ENCODE data around the gene SLC16A5. TPM values are rescaled to one million over a fixed set of nuclear protein-coding genes. Genes with fewer than 3 reads are reported as not detected.

SLC16A5 gene
- total RNA-seq, 1 donor from 2014 or later: 8.7 TPM

DNA sequence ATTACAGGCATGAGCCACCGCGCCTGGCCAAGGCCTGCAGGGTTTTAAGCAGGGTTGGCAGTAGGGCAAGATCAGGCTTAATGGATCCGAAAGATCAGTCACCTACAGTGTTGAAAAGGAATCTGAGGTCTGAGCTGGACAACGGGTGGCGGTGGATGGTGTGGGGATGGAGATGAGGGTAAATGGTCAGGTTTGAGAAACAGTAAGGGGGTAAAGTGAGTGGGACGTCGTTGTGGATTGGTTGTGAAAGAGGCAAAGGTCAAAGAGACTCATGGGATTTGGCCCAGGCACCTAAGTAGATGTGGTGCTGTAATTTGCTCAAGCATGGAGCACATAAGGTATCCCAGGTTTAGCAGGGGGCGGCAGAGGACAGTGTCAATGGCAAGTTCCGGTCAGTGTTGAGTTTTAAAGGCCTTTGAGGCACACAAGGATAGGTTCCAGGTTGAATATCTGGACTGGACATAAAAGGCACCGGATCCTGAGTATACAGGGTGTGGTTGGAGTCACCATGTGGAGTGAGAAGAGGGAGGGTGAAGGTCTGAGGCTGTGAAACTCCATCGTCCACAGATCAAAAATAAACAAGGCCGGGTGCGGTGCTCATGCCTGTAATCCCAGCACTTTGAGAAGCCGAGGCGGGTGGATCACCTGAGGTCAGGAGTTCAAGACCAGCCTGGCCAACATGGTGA lies 1.1 kb upstream of the SLC16A5 start:
- no peak for DNase-seq

DNA sequence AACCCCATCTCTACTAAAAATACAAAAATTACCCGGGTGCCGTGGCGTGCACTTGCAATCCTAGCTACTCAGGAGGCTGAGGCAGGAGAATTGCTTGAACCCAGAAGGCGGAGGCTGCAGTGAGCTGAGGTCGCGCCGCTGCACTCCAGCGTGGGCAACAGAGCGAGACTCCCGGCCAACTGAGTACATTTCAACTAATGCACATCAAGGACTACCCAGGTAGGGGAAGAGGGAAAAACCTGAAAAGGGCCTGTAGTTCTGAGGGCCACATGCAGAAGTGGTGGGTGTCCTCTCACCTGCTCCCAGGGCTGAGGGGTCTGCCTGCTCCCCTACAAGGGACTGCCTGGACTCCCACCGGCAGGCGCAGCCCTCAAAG lies 584 bp upstream of the SLC16A5 start:
- DNase-seq: no peak

DNA sequence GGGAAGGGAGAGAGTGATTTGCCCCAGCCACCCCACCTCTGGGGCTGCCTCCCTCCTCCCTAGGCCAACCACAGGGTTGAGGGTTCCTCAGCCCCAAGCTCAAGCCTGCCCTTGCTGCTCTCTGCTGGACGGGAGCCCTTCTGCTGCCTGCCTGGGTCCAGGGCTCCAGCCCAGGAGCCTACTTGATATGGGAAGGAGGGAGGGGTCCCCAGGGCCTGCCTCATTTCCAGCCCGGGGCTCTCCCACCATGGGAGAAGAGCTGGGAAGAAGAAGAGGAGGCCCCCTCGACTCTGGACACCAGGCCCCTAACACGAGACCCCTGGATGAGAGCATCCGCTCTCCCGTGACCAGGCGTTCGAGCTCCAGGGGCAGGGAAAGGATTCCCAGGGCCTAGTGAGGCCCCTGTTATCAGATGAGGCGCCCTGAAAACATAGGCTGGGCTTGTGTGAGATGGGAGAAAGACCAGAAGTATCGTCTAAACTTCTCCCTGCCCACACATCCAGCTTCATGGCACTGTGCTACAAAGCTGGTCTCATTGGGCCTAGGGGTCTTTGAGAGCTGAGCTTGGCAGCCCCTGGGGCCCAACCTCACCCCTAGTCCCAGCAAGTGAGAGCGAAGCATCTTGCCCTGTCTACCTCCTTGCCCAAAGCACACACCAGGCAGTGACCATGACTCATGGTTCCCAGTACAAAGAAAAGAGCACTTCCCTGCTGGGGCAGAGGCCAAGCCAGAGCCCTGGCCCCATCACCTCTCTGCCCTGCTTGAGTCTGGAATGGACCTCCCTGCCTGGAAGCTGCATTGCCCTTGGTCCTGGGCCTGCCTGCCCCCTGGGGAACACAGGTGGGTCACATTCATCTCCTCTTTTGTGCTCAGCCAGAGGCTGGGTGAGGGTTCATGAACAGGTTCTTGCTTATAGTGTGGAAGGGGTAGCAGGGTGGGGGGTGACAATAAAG lies 987 bp downstream of the SLC16A5 start:
- no peak for DNase-seq

DNA sequence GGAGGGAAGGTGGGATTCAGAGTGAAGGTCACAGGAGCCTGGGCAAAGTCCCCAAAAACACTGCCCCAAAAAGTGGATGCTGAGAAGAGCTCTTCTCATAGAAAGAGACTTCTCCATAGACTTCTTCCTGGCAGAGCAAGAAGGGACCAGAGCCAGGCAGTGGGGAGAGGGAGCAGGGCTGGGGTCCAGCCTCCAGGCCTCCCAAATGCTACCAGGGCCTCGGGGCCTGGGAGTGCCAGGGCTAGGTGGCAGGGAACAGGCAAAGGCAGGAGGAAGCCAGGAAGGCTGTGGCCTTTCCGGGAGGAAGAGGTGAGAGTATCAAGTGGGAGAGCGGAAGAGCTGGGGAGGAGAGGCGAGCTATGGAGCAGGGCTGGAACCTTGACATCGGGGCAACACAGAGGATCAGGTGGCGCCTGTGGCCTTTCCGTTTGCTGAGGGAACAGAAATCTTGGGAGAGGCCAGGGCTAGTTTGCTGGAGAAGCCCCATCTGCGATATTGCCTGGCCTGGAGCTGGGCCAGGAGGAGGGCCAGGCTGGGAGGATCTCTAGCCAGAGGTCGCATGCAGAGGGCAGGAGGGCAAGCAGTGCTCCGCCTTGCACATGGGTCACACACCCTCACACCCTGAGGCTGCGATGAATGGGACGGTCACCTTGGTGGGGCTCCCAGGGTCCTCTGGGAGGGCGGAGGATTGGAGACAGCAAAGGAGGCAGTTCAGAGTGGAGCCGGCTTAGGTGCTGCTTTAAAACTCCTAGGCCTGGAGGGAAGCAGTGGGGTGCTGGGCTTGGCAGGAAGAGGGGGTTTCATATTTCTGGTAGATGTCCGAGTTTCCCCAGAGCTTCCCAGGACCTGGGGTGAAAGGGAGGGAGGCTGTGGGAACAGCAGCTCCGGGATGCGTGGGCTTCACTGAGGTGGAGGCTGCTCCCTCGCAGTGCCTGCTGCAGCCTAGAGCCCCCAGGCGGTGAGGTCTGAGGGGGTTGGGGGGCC lies 3.4 kb downstream of the SLC16A5 start:
- DNase-seq: no peak

DNA sequence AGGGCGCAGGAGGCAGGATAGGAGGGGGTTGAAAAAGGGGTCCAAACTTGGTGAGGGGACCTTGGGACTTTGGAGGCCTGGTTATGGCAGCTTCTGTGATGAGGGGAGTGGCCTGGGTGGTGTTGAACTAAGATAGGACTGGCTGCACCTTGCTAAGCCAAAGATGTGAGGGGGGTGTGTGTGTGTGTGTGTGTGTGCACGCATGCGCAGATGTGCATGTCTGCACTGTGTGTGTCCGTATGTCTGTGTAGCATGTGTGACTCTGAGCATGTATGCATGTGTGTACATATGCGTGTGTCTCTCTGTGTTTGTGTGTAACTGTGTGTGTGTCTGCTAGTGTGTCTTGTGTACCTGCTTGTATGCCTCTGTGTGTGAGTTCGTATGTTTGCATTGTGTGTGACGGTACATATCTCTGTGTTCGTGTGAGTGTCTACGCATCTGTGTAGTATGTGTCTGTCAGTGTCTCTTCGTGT lies 4.1 kb downstream of the SLC16A5 start:
- no peak for DNase-seq

DNA sequence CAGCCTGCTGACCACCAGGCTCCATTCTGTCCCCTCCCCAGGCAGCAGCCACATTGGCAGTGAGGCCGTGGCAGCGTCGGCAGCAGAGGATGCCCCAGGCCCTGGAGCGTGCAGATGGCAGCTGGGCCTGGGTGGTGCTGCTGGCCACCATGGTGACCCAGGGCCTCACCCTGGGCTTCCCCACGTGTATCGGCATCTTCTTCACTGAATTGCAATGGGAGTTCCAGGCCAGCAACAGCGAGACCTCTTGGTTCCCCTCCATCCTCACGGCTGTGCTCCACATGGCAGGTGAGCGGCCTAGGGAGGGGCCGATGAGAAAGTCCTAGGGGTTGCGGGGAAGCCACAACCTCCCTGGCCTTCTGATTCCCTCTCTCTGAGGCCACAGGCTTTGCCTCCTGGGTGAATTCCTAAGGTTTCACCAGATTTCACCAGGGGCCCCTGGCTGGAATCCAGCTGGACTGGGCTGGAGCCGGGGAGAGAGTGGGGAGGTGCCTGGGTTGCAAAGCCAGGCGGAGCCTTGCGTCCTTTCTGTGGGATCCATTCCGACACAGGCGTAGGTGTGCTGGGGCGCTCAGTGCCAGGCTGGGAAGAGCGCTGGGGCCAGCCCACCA lies 5.9 kb downstream of the SLC16A5 start:
- DNase-seq: no peak

DNA sequence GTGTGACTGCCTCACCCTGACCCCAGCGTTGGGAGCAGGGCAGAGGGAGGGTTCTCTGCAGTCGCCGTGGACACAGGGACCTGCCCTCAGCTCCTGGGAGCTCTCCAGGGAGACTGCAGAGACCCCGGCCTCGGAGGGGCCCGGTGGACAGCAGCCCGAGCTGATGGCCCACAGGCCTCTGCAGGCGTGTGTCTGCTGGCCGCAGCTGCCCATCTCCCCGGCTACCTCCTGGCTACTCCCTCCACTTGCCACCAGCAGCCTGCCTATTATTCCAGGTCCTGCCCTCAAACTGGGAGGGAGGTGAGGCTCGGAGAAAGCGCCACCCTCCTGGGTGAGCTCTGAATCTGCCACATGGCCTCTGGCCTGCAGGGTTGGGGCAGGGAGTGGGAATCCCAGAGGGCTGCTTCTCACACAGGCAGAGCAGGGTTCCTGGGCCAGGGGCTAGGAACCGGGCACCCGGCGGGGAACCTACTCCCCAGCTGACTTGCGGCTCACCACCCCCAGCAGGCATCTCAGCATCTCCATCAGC lies 7.2 kb downstream of the SLC16A5 start:
- no peak for DNase-seq

DNA sequence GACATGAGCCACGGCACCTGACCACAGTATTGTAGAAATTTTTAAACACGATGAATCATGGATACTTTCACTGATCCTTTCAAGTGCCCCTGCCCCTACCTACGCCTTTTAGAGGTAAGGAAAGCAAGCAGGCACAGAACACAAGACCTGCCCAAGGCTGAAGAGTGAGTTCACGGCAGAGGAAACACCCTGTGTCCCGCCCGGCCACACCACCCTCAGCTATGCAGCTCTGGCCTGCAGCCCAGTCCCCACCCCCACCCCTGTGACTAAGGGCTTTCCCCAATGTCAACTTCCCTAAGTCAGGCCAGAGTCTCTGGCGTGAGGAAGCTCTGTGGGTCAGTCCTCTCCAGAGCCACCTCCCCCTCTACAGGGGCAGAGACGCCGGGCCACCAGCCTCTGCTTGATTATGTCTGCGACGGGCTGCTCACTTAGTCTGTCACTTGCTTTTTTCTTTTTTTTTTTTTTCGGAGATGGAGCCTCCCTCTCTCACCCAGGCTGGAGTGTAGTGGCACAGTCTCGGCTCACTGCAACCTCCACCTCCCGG lies 8.4 kb downstream of the SLC16A5 start:
- DNase-seq: no peak

DNA sequence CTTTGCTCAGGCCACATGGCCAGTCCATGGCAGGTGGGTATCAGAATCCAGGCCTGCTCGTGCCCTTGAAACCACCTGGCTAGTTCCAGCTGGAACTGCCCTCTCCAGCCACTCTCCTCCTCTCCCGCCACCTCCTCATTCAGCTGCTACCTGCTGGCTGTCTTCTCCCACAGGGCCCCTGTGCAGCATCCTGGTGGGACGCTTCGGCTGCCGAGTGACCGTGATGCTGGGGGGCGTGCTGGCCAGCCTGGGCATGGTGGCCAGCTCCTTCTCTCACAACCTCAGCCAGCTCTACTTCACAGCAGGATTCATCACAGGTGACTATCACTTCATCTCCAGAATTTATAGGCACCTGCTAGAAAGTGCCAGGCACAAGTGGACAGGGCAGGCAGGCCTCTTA lies 10.1 kb downstream of the SLC16A5 start:
- DNase-seq: no peak

DNA sequence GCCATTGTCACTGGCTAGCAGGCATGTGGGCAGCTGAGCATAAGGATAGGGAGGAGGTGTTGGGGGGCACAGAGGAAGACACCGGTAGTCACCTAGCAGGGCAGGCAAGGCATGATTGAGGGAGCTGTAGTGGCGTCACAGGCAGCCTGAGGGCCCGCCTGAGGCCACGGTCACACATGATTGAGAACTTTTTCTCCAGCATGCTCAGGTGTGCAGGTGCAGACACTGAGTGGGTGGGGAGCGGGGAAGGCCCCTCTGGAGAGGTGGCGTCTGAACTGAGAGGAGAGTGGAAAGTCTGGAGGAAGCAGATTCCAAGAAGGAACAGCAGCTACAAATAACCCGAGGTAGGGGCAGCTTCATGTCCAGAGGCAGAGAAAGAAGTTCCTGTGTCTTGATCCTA lies 11.1 kb downstream of the SLC16A5 start:
- DNase-seq: no peak

DNA sequence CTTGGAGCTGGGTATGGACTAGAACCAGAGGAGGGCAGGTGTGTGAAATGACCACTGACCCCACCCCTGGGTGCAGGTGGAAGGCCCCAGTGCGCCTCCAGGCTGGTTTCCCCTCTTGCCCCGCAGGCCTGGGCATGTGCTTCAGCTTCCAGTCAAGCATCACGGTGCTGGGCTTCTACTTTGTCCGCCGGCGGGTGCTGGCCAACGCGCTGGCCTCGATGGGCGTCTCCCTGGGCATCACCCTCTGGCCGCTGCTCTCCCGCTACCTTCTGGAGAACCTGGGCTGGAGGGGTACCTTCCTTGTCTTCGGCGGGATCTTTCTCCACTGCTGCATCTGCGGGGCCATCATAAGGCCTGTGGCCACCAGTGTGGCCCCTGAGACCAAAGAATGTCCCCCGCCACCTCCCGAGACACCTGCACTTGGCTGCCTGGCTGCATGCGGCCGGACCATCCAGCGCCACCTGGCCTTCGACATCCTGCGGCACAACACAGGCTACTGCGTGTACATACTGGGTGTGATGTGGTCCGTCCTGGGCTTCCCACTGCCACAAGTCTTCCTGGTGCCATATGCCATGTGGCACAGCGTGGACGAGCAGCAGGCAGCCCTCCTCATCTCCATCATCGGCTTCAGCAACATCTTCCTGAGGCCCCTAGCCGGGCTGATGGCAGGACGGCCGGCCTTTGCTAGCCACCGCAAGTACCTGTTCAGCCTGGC lies 12.3 kb downstream of the SLC16A5 start:
- no peak for DNase-seq

DNA sequence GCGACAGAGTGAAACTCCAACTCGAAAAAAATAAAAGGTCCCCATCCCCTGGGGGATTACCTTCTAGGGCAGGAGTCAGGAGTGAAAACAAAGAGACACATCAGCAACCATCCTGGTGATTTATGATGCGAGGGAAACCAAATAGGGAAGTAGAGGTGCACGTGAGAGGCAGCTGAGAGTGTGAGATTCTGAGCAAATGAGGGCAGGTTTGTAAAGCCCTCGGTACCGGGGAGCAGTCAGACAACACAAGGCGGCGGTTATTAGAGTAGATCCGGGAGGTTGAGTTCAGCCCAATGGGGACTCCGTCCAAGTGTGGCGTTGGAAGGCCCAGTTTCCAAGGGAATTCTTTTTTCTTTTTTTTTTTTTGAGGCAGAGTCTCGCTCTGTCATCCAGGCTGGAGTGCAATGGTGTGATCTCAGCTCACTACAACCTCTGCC lies 14.6 kb downstream of the SLC16A5 start:
- DNase-seq: no peak

DNA sequence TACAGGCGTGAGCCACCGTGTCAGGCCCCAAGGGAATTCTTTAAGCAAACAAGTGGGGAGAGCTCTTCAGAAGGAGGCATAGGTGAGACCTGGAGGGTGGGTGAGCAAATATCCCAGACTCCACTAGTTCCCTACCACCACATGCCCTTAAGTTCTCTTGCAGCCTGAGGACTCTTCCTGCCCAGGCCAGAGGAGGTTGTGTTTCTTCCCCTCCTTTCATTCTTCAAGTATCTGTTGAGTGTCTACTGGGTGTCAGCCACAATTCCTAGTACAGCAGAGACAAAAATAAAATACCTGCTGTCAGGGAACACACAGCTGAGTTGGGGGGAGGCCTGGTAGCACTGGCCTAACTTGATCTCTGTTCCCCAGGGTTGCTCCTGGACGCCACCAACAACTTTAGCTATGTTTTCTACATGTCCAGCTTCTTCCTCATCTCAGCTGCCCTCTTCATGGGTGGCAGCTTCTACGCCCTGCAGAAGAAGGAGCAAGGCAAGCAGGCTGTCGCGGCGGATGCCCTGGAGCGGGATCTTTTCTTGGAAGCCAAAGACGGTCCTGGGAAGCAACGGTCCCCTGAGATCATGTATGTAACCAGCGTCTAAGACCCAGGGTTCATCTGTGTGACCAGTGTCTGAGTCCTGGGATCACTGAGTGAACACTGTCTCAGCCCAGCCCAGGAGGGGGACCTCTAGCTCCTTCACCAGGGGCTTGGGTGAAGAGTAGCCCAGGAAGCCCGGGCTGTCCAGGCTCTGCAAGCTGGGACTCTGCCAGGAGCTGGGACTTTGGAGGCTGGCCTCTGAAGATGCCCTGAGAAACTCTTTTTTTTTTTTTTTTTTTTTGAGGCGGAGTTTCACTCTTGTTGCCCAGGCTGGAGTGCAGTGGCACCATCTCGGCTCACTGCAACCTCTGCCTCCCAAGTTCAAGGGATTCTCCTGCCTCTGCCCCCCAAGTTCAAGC lies 16.1 kb downstream of the SLC16A5 start:
- no peak for DNase-seq

DNA sequence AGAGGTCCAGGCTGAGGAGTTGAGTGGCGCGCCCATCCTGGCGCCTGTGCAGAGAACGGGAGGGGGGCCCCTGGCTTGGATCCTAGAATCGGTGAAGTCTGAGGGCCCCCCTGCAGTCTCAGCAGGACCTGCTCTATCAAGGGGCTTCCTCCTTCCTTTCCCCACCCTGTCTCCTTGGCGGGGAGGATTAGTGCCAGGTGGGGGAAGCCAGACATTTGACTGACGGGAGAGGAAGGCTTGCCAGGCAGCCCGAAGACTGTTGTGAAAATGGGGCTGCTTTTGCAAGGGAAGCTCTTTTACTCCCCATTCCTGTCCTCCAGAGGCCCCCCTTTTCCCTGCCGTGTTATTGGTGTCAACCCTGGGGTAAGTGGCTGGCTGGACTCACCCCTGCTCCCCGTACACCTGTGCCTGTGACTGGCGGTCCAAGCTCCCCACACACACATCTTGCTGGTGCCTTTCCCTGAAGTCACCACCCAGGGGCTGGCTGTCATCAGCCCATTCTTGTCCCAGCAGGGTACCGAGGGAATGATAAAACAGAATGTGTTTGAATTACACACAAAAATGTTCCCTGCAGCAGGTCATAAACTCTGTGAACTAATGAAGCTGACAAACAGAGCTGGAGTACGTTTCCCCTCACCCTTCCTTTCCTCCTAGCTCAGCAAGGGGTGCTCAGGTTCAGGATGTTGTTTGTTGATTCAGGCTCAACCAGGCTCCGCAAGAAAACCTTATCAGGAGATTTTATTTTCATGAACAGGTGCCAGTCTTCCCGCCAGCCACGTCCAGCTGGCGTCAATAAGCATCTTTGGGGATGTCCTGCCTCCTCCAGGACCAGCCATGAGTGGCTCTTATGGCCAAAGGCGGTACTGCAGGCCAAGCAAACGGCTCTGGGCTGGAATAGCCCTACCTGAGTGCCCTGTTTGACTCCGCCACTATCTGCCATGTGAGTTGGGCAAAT lies 17.6 kb downstream of the SLC16A5 start:
- DNase-seq: no peak

DNA sequence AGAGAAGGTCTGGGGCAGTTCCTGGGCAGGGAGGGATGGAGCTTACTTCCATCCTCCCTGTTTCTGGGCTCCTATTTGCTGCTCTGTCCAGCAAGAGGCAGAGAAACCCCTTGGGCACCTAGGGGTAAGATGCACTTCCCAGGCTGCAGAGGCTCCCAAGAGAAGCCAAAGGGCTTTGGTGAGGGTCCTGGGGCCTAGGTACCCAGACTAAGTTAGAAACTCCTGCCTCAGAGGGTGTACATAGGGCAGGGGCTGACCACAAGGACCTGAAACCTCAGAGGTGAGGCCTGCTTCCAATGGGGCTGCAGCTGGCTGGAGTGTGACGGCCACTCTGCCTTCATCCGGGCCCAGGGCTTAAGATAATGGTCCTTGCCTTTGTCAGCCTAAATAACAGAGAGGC lies 20.4 kb downstream of the SLC16A5 start:
- no peak for DNase-seq

DNA sequence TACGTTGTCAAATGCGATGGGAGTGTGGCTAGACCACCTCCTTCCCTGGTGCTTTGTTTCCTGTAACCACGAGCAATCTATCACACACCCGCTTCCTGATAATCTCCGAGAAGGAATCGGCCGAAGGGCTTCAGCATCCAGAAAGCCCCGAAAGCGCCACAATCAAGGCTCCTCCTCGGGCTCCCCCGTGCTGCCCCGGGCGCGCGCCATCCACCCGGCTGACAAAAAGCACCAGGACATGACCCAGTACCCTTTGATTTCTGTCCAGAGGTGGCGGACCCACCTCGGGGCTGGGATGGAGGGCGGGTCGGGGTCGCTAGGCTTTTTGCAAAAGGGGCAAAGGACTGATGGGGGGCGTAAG lies 21.3 kb downstream of the SLC16A5 start:
- DNase-seq: no peak

DNA sequence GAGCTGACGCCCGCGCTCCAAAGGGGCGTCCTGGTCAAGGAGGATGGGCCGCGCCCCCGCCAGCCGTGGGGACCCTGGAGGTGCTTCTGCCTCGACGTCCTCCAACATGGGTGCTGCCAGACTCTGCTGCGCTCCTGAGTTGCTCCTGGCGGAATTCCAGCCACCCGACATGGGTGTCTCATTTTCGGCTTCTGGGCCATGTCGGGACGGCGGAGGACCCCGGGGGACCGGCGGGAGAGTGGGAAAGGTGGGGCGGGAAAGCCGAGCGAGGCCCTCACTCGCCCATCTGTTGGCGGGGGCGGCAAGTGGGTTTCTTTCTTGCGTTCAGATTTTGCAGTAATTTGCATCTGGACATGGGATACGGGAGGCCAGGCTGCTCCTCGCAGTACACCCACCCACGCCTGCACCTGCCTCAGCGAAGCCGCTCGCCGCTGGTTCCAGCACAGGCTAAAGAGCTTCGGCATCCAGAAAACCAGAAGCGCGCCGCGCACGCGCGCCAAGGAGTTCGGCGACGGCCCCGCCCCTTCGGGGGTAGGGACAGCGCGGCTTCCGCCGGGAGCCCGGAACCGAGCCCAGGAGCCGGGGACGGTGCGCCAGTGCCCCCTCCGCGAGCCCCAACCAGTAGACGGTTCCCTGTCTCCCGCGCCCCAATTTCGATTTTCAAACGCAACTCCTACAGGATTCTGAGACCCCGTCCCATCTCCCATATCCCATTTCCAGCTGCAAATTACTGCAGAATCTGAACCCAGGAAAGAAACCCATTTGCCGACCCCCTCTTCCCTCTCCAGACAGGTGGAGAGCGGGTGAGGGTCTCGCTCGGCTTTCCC lies 21.9 kb downstream of the SLC16A5 start, which contains the start of gene ARMC7:
Gene ARMC7, plus strand, starts transcription at position 563 of the 827 bp plus-strand sequence. CDS start 320 bp downstream, outside the sequence.
- peak; percentile 65 for DNase-seq

Measured in skin of body (tissue), 2 donors.